HL-60 (cell line): ENCODE results near the gene CEP20.

Experiments
- GABPA ChIP-seq: IDR thresholded peaks from 2 replicates; pipeline ENCODE4 v1.6.1; 2012; ENCODE audit warnings: low read depth
- POLR2AphosphoS5 ChIP-seq: IDR thresholded peaks from 2 replicates; pipeline ENCODE4 v1.6.1; 2012; ENCODE audit warnings: low read depth
- SPI1 ChIP-seq: IDR thresholded peaks from 2 replicates; pipeline ENCODE4 v1.6.1; 2012; ENCODE audit warnings: low read depth, mild to moderate bottlenecking, borderline replicate concordance
- TF ChIP-seq, protein P1 (sequence below): IDR thresholded peaks from one replicate; pipeline ENCODE4 v1.5.1; 2011; ENCODE audit warnings: low read length, control low read depth, inconsistent platforms; ENCODE audit not compliant: insufficient read depth
- TF ChIP-seq, protein P2 (sequence below): IDR thresholded peaks from 2 replicates; pipeline ENCODE4 v1.6.1; 2012; ENCODE audit warnings: low read depth; ENCODE audit not compliant: insufficient replicate concordance

DNA sequence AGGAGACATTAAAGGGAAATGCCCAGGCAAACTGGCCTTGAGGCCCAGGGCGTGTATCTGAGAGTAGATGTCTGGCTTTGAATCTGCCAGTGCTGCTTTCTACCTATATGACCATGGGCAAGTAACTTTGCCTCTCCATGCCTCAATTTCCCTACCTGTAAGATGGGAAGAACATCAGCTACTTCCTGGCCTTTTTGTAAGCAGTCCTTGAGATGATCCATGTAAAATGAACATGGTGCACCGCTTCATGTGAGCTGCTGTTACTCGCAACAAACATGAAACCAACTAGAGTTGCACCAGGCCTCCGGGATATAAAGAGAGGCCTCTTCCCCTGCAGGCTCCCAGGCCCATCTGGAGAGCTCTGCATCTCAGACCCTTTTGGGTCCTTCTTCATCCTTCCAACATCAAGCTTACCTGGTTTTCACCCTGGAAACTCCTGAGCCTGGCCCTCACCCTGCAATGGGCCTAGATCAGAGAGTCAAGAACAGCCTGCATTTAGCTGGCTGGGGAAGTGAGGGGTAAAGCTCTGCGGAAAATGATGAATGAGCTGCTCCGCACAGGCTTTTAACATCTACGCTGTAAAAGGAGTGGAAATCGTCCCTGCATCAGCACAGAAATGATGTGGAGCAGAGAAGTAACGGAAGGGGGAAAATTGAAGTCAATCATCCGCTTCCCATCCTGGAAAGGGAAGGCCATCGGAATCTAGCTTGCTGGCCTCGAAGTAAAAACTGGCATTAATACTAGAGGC is 29.3 kb downstream of the CEP20 start:
- TF ChIP-seq, protein P1, sequence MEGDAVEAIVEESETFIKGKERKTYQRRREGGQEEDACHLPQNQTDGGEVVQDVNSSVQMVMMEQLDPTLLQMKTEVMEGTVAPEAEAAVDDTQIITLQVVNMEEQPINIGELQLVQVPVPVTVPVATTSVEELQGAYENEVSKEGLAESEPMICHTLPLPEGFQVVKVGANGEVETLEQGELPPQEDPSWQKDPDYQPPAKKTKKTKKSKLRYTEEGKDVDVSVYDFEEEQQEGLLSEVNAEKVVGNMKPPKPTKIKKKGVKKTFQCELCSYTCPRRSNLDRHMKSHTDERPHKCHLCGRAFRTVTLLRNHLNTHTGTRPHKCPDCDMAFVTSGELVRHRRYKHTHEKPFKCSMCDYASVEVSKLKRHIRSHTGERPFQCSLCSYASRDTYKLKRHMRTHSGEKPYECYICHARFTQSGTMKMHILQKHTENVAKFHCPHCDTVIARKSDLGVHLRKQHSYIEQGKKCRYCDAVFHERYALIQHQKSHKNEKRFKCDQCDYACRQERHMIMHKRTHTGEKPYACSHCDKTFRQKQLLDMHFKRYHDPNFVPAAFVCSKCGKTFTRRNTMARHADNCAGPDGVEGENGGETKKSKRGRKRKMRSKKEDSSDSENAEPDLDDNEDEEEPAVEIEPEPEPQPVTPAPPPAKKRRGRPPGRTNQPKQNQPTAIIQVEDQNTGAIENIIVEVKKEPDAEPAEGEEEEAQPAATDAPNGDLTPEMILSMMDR = no peak
- TF ChIP-seq POLR2AphosphoS5 = no peak
- TF ChIP-seq GABPA = no peak
- TF ChIP-seq, protein P2, sequence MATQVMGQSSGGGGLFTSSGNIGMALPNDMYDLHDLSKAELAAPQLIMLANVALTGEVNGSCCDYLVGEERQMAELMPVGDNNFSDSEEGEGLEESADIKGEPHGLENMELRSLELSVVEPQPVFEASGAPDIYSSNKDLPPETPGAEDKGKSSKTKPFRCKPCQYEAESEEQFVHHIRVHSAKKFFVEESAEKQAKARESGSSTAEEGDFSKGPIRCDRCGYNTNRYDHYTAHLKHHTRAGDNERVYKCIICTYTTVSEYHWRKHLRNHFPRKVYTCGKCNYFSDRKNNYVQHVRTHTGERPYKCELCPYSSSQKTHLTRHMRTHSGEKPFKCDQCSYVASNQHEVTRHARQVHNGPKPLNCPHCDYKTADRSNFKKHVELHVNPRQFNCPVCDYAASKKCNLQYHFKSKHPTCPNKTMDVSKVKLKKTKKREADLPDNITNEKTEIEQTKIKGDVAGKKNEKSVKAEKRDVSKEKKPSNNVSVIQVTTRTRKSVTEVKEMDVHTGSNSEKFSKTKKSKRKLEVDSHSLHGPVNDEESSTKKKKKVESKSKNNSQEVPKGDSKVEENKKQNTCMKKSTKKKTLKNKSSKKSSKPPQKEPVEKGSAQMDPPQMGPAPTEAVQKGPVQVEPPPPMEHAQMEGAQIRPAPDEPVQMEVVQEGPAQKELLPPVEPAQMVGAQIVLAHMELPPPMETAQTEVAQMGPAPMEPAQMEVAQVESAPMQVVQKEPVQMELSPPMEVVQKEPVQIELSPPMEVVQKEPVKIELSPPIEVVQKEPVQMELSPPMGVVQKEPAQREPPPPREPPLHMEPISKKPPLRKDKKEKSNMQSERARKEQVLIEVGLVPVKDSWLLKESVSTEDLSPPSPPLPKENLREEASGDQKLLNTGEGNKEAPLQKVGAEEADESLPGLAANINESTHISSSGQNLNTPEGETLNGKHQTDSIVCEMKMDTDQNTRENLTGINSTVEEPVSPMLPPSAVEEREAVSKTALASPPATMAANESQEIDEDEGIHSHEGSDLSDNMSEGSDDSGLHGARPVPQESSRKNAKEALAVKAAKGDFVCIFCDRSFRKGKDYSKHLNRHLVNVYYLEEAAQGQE = no peak
- no peak for TF ChIP-seq SPI1
